Neural cell (in vitro differentiated cells): ENCODE results near the gene CELF4.

Experiments
- CTCF ChIP-seq: fragments of 450-650 bp; IDR thresholded peaks from 2 replicates; pipeline ENCODE4 v1.5.1; 2014; ENCODE audit warnings: antibody characterized with exemption, mild to moderate bottlenecking, moderate library complexity; ENCODE audit not compliant: poor library complexity, severe bottlenecking
- POLR2AphosphoS5 ChIP-seq: IDR thresholded peaks from 2 replicates; pipeline ENCODE4 v1.6.1; 2012
- RAD21 ChIP-seq: fragments of 450-650 bp; conservative IDR thresholded peaks from 2 replicates; pipeline ENCODE4 v1.6.1; 2014; ENCODE audit warnings: antibody characterized with exemption, mild to moderate bottlenecking, moderate library complexity
- SMC3 ChIP-seq: fragments of 450-650 bp; conservative IDR thresholded peaks from 2 replicates; pipeline ENCODE4 v1.6.1; 2014; ENCODE audit warnings: antibody characterized with exemption, mild to moderate bottlenecking, moderate library complexity; ENCODE audit not compliant: poor library complexity

- TF ChIP-seq CTCF: no peak
- TF ChIP-seq RAD21: no peak
- no peak for TF ChIP-seq SMC3
- TF ChIP-seq POLR2AphosphoS5: no peak
Observed at GRCh38 chr18:37222999-37223378, 342.6 kb downstream of the CELF4 start.
